ENCODE measurements around the gene ZFC3H1.
"Not testable (repeated sequence)": the region's sequence is repeated elsewhere in the genome, so short reads cannot be mapped to it uniquely, and the experiment has no call there.

The ZFC3H1 gene

DNA sequence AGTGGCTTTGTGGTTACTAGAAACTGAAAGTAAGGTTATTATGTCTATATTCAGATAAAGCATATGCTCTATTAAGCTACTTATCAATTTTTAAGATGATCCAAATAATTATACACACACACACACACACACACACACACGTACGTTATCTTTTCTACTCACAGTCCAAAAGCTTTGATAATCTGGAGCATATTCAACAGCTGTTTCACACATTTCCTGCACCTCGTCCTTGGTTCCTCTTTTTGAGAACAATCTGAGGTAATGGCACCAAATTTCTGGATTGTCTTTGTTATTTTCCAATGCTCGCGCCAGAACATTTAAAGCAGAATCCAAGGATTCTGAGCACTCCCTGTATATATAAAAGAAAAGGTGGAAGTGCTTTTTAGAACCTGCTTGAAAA lies 37.5 kb downstream of the ZFC3H1 start:
- no peak for DNase-seq

DNA sequence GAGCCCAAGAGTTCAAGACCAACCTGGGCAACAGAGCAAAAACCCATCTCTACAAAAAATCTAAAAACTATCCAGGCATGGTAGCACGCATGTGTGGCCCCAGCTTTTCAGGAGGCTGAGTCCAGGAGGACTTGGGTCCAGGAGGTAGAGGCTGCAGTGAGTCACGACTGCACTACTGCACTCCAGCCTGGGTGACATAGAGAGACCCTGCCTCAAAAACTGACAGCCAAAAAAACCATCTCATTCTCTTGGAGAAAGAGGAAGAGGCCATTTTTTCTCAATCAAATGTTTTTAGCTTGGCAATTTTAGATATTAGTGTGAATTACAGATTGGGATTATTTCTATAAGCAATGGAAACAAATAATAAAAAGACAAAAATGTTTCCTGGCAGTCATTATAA lies 38.2 kb downstream of the ZFC3H1 start:
- DNase-seq, result no peak

DNA sequence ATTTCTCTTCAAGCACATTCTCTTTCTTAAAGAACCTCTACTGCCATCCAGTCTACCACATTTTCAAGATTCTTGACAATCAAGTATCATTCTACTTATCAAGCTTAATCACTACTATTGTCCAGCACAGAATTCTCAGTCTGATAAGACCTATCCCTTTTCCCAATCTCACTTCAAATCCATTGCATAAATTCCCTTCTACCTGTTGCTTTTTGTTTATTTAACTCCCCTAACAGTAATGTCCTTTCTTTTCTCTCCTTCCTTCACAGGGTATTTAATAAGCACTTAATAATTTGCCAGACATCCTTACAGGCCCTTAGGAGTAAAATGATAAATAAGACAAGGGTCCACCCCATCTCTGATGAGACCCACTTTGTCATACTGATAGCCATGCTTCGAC lies 41.7 kb downstream of the ZFC3H1 start:
- no peak for DNase-seq

DNA sequence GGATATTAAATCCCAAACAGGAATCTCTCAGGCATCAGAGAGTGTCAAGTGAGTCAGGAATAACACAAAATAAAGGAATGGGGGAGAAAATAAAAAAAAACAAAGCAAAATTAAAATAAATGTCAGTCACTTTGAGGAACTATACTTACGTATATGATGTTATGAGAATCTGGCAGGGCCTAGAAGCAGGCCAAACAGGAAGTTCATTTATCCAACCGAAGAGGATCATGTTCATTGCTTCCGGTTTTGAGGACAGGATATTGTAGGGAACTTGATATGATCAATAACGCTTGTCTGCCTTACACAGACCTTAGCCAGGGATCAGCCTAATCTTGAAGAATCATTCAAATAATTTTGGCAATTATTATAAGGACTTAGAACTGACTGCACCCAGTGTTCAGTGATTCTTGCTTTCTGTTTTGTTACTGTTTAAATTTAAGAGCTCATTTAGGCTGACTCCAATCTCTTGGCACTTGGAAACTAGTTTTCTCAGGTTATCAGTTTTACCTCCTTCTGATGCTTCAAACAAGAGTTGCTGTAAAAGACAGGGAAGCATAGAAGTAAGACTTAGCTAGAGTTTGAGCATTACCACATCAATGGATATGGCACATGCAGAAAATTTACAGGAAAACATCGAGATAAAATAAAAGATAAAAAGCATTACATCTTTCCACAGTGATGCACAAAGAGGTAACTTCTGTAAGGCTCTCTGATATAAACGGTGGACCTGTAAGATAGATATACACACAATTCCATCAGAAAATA lies 53.4 kb downstream of the ZFC3H1 start:
- no peak for DNase-seq

DNA sequence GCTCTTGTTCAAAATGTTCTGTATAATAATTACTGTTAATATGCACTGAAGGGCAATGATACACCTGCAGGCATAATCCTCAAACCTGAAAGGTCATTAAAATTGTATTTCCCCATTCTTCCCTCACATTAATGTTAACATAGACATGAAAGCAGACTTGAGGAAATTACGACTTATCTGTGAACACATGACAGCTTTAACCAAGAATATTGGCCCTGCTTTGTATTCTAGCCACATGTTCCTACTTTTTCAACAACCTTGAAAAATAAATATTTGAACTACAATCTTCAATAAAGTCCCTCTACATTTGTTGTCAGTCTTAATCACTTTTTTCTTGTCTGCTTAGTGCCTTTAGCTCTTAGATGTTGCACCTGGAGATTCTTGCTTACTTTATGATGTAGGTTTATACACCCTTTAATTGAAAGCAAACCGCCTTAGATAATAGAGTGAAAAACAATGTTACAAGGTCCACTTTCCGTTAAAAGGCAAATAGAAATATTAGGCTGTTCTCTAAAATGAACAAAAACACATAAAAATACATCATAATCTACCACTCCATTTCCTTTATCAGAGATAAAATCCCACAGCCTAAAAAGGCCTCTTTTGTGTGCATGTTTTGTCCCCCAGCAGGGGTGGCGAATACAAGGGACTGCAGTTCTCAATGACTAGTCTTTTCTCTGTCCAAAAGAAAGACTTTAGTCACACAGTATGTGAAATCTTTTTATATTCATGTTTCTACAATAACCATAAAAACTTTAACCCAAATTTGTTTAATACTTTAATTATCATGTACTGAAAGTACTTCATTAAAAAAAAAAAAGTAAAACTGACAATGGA lies 55.9 kb downstream of the ZFC3H1 start:
- DNase-seq, result no peak

DNA sequence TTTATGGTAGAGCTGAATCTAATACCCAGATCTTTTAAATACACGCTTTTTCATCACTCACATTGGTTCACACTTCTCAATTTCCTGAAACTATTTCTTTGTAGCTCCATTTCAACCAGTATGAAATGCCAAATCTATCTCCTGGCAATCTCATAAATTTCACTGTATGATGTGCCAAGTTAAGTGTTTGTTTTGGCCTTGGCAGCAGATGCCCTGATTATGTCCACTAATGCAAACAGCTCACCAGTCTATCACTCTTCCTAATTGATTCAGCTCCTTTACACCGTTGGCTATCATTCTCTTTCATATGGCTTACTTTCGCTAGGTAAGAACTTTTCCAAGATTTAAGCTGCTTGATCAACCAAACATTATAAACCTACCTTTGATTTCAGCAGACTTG lies 58.6 kb downstream of the ZFC3H1 start:
- no peak for DNase-seq

DNA sequence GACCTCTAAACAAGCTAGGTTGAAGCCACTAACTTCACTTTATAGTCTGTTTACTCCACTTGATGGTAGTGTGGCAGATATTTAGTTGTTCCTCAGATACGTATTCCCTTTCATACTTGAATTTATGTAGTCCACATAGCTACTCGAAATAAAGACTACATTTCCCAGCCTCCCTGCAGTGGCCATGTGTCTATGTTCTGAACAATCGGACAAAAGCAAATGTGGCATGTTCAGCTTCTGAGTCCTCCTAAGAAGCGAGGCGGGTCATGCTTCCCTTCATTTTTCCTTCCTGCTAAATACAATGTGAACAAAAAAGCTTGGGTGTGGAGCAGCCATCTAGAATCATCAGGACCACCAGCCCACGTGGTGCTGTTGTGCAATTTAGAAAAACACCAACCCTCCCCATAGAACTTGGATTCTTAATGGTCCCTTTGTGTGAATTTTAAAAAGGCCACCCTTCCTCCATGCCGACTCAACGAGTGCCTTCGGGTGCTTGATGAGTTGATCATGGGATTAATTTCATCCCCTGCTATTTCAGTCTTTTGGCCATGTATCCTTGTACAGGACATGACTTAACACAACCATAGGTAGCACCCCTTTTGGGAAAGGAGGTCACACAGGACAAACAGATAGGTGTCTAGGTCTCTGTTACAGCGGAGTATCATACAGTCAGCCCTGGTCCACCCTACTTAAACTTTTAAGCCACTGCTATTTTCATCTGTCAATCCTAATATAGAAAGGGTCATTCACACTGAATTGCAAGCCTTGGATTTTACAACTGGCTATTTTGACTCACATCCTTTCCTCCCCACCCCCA lies 60.7 kb downstream of the ZFC3H1 start:
- DNase-seq, result no peak

DNA sequence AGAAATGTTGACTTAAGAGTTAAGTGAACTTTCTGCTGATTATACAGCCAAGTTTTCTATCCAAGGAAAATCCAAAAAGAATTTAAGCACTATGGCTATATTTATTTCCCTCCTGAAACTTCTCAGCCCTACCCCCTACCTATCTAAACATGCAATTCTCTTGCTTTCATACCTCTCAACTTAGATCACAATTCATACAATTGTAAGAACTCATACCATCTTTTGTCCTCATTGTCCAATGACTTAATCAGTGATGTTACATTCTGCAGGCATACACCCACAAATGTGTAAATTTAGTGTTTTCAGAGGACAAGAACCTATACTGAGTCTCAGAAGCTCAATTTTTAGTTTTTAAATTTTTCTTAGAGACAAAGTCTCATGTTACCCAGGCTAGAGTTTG lies 62.1 kb downstream of the ZFC3H1 start:
- DNase-seq, result no peak

DNA sequence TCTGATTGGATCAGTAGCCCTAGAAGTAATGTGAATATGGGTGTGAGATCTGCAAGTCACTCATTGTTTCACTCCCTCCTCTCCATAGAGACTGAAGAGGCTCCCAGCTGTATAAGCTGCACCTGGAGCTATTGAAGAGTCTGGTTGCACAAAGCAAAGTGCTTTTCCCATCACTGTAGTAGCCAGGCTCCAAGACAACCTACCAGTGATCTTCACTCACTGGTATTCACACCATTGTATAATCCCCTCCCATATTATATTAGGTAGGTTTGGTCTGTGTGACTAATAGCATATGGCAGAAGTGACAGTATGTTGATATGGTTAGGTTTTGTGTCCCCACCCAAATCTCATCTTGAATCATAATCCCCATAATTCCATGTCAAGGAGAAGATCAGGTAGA lies 64.4 kb downstream of the ZFC3H1 start:
- no peak for DNase-seq

DNA sequence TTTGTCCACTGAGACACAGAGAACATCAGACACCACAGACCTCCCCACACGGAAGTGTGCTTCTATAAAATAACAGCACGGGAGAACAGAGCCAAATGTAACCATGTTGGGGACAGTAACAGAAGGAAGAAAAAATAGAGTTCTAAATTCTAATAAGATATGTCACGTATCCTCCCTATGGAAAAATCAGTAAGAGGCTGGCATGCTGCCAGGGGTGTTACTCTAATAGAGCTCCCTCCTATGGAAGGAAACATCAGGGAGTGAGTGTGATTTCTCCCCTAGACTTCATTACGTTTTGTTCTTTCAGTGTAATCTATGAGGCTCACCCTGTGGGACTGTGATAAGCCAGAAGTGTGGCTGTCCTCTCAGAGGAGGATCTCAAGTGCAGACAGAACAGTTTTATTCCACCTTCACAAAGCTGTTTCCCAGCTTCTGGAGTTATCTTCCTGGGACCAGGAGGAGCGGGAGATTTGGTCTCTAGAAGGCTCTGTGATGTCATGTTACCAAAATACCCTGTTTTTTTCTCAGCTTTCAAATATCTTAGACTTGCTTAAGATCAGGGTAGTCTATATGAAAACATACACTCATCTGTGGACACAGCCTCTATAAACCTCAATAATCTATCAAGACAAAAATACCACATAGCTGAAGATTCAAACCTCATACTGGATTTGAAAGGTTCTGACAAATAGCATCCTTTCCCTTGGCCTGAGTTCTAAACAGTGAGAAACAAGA lies 69.3 kb downstream of the ZFC3H1 start:
- no peak for DNase-seq

DNA sequence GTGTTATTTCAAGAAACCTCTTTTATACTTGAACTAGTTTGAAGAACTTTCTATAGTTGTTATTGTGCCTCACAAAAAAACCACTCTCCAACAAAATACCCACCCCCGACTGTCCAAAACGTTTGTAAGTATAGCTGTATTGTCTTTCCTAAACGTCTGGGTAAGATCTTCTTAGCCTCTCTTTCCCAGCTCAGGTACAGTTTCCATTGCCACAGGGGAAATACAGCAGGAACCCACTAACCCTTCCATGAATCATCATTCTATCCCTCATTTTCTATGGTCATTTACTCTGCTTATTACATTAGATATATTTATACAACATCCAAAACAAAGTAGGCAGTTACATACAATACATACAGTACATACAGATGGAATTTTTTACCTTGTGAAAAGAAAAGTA lies 70.8 kb downstream of the ZFC3H1 start:
- DNase-seq, result no peak

DNA sequence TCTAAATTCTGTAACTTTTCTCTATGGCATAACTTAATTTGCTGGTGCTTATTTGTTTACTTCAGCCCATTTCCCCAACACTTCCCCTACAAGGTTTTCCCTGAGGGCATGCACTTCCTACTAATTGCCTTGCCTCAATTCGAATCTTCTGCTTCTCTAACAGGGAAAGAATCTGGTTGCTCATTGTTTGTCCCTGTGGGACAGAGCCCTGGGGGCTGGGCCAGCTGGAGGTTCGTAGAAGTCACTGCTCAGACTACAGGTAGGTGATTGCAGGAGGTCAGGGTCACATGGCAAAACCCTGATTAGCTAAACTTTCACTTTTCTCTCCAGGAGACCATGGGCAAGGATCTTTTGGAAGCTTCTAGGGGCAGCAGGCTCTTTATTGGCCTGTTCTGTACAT lies 72.0 kb downstream of the ZFC3H1 start:
- DNase-seq, result no peak

DNA sequence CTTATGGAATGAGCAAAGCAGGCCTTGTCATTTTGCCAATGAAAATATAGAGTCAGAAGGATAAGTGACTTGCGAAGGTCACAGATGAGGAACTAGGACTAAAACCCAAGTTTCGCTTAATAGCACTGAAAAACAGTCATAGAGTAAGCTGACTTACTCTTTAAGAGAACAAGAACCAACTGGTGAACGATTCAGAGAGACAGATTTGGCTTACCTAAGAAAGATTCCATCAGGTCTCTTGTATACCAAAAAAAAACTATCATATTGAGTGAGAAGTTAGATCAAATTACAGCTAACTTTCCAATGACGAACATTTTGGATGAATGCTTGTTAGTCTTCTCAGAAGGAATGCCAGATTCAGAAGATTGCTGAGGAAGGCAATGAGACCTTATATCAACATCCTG lies 74.2 kb downstream of the ZFC3H1 start:
- DNase-seq, result no peak

DNA sequence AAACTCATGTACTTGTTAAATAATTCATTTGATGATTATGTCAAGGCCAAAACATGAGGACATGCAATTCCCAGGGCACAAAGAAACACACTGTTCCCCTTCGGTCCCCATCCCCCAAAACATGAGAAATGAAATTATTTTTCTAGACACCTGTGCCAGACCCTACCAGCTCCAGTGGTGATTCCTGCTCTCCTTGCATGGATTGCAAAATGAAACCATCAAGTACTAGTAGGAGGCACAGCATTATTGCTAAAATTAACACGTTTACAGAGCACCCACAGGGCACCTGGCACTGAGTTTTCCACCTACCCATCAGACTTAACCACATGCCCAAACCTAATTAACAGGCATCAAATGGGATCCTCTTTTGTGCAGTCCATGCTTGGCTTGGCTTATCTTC lies 76.6 kb downstream of the ZFC3H1 start:
- no peak for DNase-seq

DNA sequence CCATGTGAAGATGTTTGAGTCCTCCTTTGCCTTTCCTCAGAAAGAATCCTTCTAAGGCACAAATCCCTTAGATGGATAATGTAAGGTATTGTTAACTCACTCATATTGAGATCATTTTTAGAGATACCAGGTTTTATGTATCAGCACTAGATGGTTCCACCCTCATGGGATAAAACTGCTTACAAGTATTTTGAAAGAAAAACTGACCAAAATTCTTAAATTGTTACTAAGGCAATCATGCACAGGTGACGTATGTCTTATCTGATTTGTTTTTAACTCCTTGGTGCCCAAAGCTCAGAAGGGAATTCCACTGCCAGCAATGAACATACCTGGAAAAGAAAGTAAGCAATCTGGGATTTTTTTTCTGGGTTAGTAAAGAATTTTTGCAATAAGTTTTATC lies 78.4 kb downstream of the ZFC3H1 start:
- no peak for DNase-seq

DNA sequence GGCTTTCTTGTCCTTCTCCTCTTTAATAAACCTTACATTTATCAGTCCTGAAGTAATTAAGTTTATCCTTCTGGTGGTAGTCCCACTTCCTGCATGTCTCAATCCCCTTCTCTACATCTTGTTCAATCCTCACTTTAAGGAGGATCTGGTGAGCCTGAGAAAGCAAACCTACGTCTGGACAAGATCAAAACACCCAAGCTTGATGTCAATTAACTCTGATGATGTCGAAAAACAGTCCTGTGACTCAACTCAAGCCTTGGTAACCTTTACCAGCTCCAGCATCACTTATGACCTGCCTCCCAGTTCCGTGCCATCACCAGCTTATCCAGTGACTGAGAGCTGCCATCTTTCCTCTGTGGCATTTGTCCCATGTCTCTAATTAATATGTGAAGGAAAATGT lies 79.3 kb downstream of the ZFC3H1 start:
- DNase-seq, result no peak

DNA sequence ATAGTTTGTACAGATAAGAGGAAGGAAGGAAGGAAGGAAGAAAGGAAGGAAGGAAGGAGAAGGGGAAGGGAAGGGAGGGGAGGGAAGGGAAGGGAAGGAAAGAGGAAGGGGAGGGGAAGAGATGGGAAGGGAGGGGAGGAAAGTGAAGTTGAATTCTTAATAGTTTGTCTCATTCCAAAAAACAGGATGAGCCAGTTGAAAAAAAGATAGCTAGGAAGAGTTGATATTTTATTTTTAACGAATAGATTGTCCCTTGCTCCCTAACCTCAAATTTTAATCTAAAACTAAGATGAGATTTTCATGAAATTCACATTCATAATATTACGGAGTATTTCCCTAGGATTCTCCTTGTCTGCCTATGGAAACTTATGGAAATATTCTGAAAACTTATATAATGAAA lies 80.7 kb downstream of the ZFC3H1 start:
- no peak for DNase-seq

DNA sequence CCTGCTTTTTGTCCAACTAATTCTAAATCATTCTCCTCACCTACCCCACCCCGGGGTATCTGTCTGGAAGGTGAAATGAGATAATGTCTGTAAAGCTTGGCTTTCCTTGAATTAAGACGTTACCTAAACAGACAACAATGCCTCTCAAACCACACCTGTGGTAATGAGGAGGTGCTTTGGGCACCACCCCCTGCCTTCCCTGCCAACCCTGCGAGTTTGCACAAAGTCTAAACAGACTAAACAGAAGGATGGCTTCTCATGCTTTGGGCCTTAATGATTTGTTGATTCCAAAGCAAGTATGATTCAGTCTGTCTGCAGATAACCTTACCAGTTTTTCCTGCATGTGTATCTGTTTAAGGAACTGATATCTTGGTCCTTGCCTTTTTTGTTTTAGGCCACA lies 82.4 kb downstream of the ZFC3H1 start:
- no peak for DNase-seq

DNA sequence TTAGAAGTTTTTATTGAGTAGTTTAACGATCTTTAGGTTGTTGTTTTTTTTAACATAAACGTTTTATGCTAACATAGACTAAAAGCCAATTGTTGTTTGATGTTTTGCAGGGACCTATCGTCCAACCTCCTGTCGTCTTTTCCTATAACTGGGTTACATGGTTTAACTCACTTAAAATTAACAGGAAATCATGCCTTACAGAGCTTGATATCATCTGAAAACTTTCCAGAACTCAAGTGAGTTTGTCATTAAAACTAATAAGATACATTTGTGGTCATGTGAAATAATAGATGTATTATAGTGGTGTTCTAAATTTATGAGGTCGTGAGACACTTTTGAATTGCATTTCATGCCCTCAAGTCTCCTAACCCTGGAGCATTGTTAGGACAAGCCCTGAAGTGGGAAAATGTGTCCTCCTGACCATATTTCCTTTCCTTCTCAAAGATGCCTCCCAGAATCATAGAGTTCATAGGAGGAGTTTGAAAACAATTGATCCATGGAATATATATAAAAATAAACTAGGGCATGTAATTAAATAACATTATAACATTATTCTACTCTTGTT lies 84.9 kb downstream of the ZFC3H1 start:
- no peak for DNase-seq

DNA sequence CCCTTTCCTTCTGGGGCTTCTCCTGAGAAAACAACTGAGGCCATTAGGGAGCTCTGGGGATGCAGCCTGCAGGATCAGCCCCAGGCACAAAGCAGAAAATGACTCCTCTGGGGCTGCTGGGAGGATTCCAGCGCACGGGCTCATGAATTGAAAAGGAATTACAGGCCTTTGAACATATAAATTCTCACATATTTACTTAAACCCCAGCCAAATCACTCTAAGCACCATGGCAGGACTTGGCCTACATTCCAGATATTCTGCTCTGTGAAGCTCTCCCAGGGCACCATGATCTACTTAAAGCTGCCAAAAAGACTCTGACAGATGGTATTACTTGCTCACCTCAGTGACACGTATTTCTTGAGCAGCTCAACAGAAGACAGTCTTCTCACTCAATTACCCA lies 87.2 kb downstream of the ZFC3H1 start:
- no peak for DNase-seq

DNA sequence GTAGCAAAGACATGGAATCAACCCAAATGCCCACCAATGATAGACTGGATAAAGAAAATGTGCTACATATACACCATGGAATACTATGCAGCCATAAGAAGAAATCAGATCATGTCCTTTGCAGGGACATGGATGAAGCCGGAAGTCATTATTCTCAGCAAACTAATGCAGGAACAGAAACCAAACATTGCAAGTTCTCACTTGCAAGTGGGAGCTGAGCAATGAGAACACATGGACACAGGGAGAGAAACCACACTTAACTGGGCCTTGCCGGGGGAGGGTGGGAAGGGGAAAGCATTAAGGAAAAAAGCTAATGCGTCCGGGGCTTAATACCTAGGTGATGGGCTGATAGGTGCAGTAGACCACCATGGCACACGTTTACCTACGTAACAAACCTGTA lies 93.8 kb downstream of the ZFC3H1 start:
- not testable (repeated sequence) for DNase-seq

DNA sequence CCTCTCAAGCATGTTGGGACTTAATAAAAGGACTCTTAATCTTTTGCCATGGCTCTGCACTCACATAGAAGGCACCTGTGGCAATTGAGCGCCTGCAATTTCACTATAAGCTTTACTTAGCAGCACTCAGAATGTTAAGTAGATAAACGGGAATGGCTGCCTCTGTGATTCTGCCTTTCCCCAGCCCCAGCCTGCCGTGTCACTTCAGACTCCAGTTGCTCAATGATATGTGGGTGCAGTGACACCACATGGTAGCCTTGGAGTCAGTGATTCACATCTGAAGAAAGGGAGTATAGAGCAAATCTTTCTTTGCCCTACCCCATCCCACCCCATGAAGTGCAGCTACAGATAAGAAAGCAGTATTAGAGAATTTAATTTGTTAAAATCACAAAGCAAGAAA lies 96.1 kb downstream of the ZFC3H1 start:
- DNase-seq, result no peak

DNA sequence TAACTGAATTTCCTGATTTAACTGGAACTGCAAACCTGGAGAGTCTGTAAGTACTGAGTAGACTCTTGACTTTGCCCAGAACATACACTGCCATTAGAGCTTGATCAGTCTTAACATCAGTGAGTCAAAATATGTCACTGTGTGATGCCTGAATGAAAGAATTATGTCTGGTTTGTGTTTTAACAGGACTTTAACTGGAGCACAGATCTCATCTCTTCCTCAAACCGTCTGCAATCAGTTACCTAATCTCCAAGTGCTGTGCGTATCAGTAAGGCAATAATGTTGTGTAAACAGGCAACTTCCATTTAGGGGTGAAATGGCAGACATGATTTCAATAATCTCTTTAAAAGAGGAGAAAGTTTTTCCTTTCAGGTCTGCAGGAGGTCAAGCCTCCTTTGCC lies 97.0 kb downstream of the ZFC3H1 start:
- DNase-seq, result no peak

All from T1000 (cell line).